Stomach (tissue), 4 donors: ENCODE data around the gene PEX26.

ENCODE experiments used
- CTCF ChIP-seq, 7 experiments: fragments of 450-650 bp in 4 of 7; fragments of 200-600 bp in 3 of 7; sonication (generic) in 3 of 7; IDR thresholded peaks; one replicate each; pipeline ENCODE4 v1.5.1; 2016 to 2019; ENCODE audit warnings: antibody characterized with exemption in 7 of 7, control low read depth in 2 of 7, mild to moderate bottlenecking in 1 of 7
- POLR2A ChIP-seq, 4 donors: fragments of 450-650 bp; IDR thresholded peaks; one replicate each; pipeline ENCODE4 v1.6.1; 2016; ENCODE audit warnings: antibody characterized with exemption in 4 of 4, control low read depth in 2 of 4, mild to moderate bottlenecking in 1 of 4, moderate library complexity in 1 of 4

- TF ChIP-seq CTCF (IDR thresholded peaks at IDR 0.05) (no peak), POLR2A (IDR thresholded peaks at IDR 0.05) (no peak)
These were observed 20.8 kb upstream of the PEX26 start for GRCh38 chr22:18056807-18057474.
